Coronary artery (tissue), 2 donors: Measurements from ENCODE around the gene CCDC97.
A peak's percentile ranks its signal among the peaks of the same experiment; 100 is the strongest.

Source experiments
- DNase-seq: peaks from one replicate; pipeline ENCODE4 v3.0.0-alpha.2; 2017; ENCODE audit warnings: low spot score
- H3K27ac ChIP-seq, 2 donors: fragments of 200-600 bp; sonication (generic); one replicate each; pipeline ENCODE4 v1.5.1; 2016 to 2019
- H3K4me3 ChIP-seq: fragments of 200-600 bp; sonication (generic); 2 replicates; pipeline ENCODE4 v1.5.1; 2016; ENCODE audit warnings: mild to moderate bottlenecking, moderate library complexity
- CTCF ChIP-seq: fragments of 200-600 bp; sonication (generic); IDR thresholded peaks from one replicate; pipeline ENCODE4 v1.5.1; 2019; ENCODE audit warnings: antibody characterized with exemption

CCDC97 gene

DNA sequence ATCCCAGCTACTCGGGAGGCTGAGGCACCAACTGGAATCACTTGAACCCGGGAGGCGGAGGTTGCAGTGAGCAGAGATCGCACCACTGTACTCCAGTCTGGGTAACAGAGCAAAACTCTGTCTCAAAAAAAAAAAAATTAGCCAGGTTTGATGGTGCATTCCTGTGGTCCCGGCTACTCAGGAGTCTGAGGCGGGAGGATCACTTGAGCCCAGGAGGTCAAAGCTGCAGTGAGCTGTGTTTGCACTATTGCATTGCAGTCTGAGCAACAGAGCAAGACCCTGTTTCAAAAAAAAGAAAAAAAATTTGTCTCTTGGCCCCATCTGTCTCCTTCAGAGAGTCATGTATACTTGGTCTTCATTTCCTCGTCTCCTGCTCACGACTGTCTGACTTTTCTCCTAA is 1.6 kb downstream of the CCDC97 start:
- no peak overlapping the region for H3K4me3 ChIP-seq
- H3K27ac ChIP-seq, result no peak overlapping the region
- no peak for TF ChIP-seq CTCF
- DNase-seq, result no peak

GRCh38 chr19:41316306-41316920 is 6.4 kb downstream of the CCDC97 start:
- no peak for DNase-seq
- no peak overlapping the region for H3K4me3 ChIP-seq
- H3K27ac ChIP-seq, result no peak overlapping the region
- TF ChIP-seq CTCF, result no peak

GRCh38 chr19:41318696-41319499 is 8.9 kb downstream of the CCDC97 start:
- no peak overlapping the region for H3K27ac ChIP-seq
- no peak for DNase-seq
- TF ChIP-seq CTCF, result no peak
- no peak overlapping the region for H3K4me3 ChIP-seq

DNA sequence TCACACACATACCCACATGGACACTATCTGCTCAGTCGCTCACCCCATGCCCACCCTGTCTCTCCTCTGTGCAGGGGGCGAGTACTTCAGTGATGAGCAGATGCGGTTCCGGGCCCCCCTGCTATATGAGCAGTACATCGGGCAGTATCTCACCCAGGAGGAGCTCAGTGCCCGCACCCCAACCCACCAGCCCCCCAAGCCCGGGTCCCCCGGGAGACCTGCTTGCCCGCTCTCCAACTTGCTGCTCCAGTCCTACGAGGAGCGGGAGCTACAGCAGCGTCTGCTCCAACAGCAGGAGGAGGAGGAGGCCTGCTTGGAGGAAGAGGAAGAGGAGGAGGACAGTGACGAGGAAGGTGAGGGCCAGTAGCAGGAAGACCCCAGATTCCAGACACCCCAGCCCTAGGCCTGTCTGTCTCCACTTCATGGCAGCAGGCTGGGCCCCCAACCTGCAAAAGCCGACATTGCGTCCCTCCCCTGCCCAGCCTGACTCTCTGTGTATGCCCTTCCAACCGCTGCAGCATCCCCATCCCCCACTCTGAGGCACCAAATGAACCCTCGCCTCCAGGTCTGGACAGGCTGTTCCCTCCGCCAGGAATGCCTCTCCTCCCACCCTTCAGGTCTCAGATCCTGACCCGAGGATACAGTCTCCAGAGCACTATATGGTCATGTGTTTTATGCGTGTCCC is 9.7 kb downstream of the CCDC97 start:
- no peak overlapping the region for H3K27ac ChIP-seq
- H3K4me3 ChIP-seq, result no peak overlapping the region
- TF ChIP-seq CTCF, result no peak
- DNase-seq, result no peak

DNA sequence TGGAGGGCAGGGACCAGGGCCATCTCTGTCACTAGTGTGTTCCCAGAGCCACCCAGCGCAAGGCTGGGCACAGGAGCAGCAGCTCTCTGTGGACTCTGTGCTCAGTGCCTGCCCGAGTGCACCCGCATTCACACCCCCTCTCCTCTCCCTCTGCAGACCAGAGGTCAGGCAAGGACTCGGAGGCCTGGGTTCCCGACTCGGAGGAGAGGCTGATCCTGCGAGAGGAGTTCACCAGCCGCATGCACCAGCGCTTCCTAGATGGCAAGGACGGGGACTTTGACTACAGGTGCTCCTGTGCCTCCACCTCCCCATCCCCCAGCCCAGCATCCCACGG is 10.2 kb downstream of the CCDC97 start:
- TF ChIP-seq CTCF, result no peak
- no peak for DNase-seq
- H3K4me3 ChIP-seq, result no peak overlapping the region
- no peak overlapping the region for H3K27ac ChIP-seq

- peak overlapping the region in 1 of 2 donors; percentile 87 for H3K27ac ChIP-seq
- TF ChIP-seq CTCF, result no peak
- no peak overlapping the region for H3K4me3 ChIP-seq
- DNase-seq, result no peak
Measured at GRCh38 chr19:41320568-41320967, 10.6 kb downstream of the CCDC97 start.
